ENCODE results near the gene SMYD3.
"Not testable (repeated sequence)": the region's sequence is repeated elsewhere in the genome, so short reads cannot be mapped to it uniquely, and the experiment has no call there.

SMYD3 gene

GRCh38 chr1:245742896-245743295 lies 764.2 kb downstream of the SMYD3 start:
- DNase-seq: no peak

GRCh38 chr1:245740336-245740735 lies 766.7 kb downstream of the SMYD3 start:
- DNase-seq: not testable (repeated sequence)

GRCh38 chr1:245730801-245731200 lies 776.3 kb downstream of the SMYD3 start:
- DNase-seq: no peak

GRCh38 chr1:245728035-245728434 lies 779.0 kb downstream of the SMYD3 start:
- DNase-seq: not testable (repeated sequence)

GRCh38 chr1:245721488-245721887 lies 785.6 kb downstream of the SMYD3 start:
- no peak for DNase-seq

DNA sequence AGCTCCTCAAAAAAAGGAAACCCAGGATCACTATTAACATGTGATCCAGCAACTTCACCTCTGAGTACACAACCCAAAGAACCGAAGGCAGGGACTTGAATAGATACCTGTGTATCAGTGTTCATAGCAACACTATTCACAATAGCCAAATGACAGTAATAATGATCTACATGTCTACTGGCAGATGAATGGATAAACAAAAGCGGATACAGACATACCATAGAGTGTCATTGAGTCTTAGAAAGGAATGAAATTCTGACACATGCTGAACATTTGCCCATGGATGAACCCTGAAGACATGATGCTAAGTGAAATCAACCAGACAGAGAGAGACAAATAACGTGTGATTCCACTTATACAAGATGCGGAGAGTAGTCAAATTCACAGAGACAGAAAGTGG lies 788.1 kb downstream of the SMYD3 start:
- no peak for DNase-seq

GRCh38 chr1:245718123-245718522 lies 789.0 kb downstream of the SMYD3 start:
- no peak for DNase-seq

- no peak for DNase-seq
Measured at GRCh38 chr1:245717611-245718010, 789.5 kb downstream of the SMYD3 start.

DNA sequence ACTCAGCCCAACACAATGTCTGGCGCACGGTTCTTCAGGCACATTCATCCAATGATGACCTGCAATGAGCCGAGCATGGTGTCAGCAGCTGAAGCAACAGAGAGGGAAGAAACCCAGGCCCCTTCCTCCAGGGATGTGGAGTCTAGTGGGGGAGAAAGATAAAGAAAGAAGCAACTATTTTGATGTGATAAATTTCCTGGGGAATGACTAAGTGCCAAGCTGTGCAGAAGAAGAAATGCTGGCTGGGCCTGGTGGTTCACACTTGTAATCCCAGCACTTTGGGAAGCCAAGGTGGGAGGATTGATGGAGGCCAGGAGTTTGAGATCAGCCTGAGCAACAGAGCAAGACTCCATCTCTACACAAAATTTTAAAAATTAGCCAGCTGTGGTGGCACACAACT lies 790.5 kb downstream of the SMYD3 start:
- no peak for DNase-seq

DNA sequence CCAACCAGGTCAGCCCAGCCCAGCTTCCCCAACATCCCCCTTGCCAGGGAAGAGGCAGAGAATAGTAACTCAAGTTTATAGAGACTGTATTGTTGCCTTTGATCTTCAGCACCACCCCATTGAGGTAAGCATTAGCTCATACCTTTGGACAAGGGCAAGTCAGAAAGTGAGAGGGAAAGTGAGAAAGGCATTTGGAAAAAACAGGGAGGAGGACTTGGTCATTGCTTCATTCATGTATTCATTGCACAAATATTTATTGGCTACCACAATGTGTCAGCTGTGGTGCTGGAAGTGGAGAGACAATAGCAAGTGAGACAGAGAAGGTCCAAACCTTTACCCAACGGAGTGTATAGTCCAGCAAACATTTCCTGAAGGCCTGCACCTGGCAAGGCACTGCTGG lies 791.1 kb downstream of the SMYD3 start:
- DNase-seq: no peak

GRCh38 chr1:245715291-245715701 lies 791.8 kb downstream of the SMYD3 start:
- no peak for DNase-seq

- not testable (repeated sequence) for DNase-seq
Measured at GRCh38 chr1:245714027-245714426, 793.1 kb downstream of the SMYD3 start.

- DNase-seq: no peak
Measured at GRCh38 chr1:245710961-245711903, 795.8 kb downstream of the SMYD3 start.

DNA sequence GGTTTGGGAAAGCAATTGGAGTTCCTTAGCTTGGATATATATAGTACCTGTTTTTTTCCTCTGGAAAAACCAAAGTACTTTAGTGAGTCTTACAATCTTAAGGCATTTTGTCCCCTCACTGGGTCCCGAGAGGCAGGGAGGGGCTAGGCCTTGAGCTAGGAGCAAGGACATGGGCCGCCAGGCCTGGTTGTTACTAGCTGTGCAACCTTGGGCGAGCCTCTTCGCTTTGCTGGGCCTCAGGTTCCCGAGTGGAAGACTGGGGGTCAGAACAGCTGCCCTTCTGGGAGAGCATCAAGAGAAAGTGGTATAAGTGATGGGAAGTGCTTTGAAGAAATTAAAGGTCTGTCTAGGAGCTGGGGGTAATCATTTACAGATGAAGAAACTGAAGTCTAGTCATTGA lies 799.1 kb downstream of the SMYD3 start:
- DNase-seq: no peak

GRCh38 chr1:245704765-245705164 lies 802.3 kb downstream of the SMYD3 start:
- DNase-seq: no peak

GRCh38 chr1:245704341-245704740 lies 802.7 kb downstream of the SMYD3 start:
- DNase-seq: no peak

DNA sequence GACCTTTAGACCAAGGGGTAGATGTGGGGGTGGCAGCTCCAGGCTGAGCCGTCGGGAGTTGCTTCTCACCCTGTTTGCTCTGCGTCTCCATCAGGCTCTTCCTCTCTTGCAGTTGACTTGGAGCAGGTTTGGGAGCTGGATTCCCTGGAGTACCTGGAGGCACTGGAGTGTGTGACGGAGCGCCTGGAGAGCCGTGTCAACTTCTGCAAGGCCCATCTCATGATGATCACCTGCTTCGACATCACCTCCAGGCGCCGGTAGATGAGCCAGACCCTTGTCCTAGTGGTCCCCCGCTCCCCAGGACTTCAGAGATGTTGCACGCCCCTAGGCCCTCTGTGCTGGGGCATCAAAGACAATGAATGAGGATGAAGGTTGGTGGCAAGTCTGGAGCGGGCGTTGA lies 804.7 kb downstream of the SMYD3 start:
- no peak for DNase-seq

GRCh38 chr1:245701631-245702030 lies 805.4 kb downstream of the SMYD3 start:
- DNase-seq: no peak

DNA sequence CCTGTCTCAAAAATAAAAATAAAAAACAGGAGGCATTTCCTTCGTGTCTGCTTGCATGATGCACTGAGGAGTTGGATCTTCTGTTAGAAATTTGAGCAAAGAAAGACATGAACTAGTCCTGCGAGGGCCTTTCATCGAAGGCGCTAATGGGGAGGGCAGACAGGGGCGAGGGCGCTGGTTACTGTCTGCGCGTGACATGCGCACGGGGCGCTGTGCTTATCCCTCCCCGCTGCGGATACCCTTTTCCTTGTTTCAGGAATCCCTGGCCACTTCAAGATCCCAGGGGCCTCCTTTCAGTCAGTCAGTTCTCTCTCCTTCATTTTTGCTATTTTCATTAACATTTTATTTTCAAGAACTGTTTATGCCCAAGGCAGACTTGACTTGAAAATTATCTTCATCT lies 806.4 kb downstream of the SMYD3 start:
- no peak for DNase-seq

Data from GOT3 (cell line).